PC-9 (cell line): ENCODE data around the gene ACTR3C. TPM values are rescaled to one million over a fixed set of nuclear protein-coding genes. Genes with fewer than 3 reads are reported as not detected.
A peak's percentile ranks its signal among the peaks of the same experiment; 100 is the strongest.
"Not testable (repeated sequence)": the region's sequence is repeated elsewhere in the genome, so short reads cannot be mapped to it uniquely, and the experiment has no call there.

Experiments
- BruUV-seq: library from RNA; stranded (reverse); fragments of 400-500 nt; replicated peaks from 2 replicates; lab custom pipeline; 2021; lab: Mats Ljungman, UMichigan
- CTCF ChIA-PET: fragments of 300-600 bp; sonication (Branson Sonifier 250); formaldehyde crosslinking; loops from one replicate; lab custom pipeline; 2022; ENCODE audit warnings: antibody characterized with exemption; lab: Charles Lee
- POLR2A ChIA-PET: fragments of 300-600 bp; sonication (Branson Sonifier 250); formaldehyde crosslinking; loops from one replicate; lab custom pipeline; 2022; ENCODE audit warnings: antibody characterized with exemption; ENCODE audit not compliant: unreplicated experiment; lab: Charles Lee
- DNase-seq, 2 experiments: peaks; one replicate each; pipeline versions ENCODE4 v3.0.0 to v3.0.0-alpha.2; 2015 to 2022; ENCODE audit warnings: mixed read lengths in 1 of 2
- H2AFZ ChIP-seq: fragments of 200-600 bp; sonication (generic); 2 replicates; pipeline ENCODE4 v1.8.1; 2017; ENCODE audit warnings: antibody characterized with exemption
- H3F3A ChIP-seq: fragments of 200-600 bp; sonication (generic); 2 replicates; pipeline ENCODE4 v1.8.1; 2017; ENCODE audit warnings: antibody characterized with exemption, mild to moderate bottlenecking, low read depth; ENCODE audit not compliant: insufficient read depth
- H3K27ac ChIP-seq: fragments of 200-600 bp; sonication (generic); 2 replicates; pipeline ENCODE4 v1.6.1; 2016; ENCODE audit warnings: mixed run types
- H3K27me3 ChIP-seq: fragments of 200-600 bp; sonication (generic); 2 replicates; pipeline ENCODE4 v1.6.1; 2016; ENCODE audit warnings: low read depth, mixed run types; ENCODE audit not compliant: insufficient read depth
- H3K36me3 ChIP-seq: fragments of 200-600 bp; sonication (generic); 2 replicates; pipeline ENCODE4 v1.6.1; 2016; ENCODE audit warnings: low read depth, mixed run types
- H3K4me1 ChIP-seq: fragments of 200-600 bp; sonication (generic); replicated peaks from 2 replicates; pipeline ENCODE4 v1.6.1; 2016; ENCODE audit warnings: mixed run types; ENCODE audit not compliant: insufficient read depth
- H3K4me2 ChIP-seq: fragments of 200-600 bp; sonication (generic); 2 replicates; pipeline ENCODE4 v1.6.1; 2017; ENCODE audit warnings: mixed run types
- H3K4me3 ChIP-seq: fragments of 200-600 bp; sonication (generic); 2 replicates; pipeline ENCODE4 v1.6.1; 2016; ENCODE audit warnings: mixed run types
- H3K79me2 ChIP-seq: fragments of 200-600 bp; sonication (generic); 2 replicates; pipeline ENCODE4 v1.6.1; 2017; ENCODE audit warnings: low read depth, mixed run types
- H3K9me2 ChIP-seq: fragments of 200-600 bp; sonication (generic); 2 replicates; pipeline ENCODE4 v1.8.1; 2017; ENCODE audit warnings: mild to moderate bottlenecking; ENCODE audit not compliant: insufficient read depth
- H3K9me3 ChIP-seq: fragments of 200-600 bp; sonication (generic); 2 replicates; pipeline ENCODE4 v1.8.1; 2016; ENCODE audit warnings: low read depth; ENCODE audit not compliant: insufficient read depth
- H4K20me1 ChIP-seq: fragments of 200-600 bp; sonication (generic); 2 replicates; pipeline ENCODE4 v1.8.1; 2017; ENCODE audit not compliant: insufficient read depth
- CTCF ChIP-seq: fragments of 200-600 bp; sonication (generic); conservative IDR thresholded peaks from 2 replicates; pipeline ENCODE4 v1.6.1; 2017; ENCODE audit warnings: mixed run types, antibody characterized with exemption, mild to moderate bottlenecking, moderate library complexity
- EZH2 ChIP-seq: fragments of 200-600 bp; sonication (generic); IDR thresholded peaks from 2 replicates; pipeline ENCODE4 v1.8.0; 2017; ENCODE audit warnings: antibody characterized with exemption, low read depth
- intact Hi-C: fragments of 100-400 bp; cut with micrococcal nuclease; formaldehyde crosslinking; loops from one replicate; pipeline ENCODE4 v1.10.0; 2022; ENCODE audit not compliant: unreplicated experiment
- total RNA-seq: library from RNA; stranded (reverse); gene quantifications from 2 replicates; pipeline ENCODE4 v1.2.3, GENCODE V29; 2021

ACTR3C gene
- total RNA-seq, 1 experiment from 2014 or later: 34.5 TPM

- Histone ChIP-seq H3K36me3 (peaks cover 47% of the 10 kb centered on the region), H2AFZ (peak overlapping the region; percentile 99)
- no TSS peak for BruUV-seq
These were observed 1.1 kb downstream of the ACTR3C start for GRCh38 chr7:150322114-150322832.

GRCh38 chr7:150321788-150322113 lies 1.6 kb downstream of the ACTR3C start:
- no peaks in the 10 kb centered on the region for H3K9me2 ChIP-seq
- peak overlapping the region; percentile 92 for H3K4me2 ChIP-seq
- H3F3A ChIP-seq: peaks cover 37% of the 10 kb centered on the region
- peaks cover 41% of the 10 kb centered on the region for H3K36me3 ChIP-seq
- intact Hi-C loops: loop anchor here (1.0 to 5.0 kb wide), 5 partner anchors 13 to 791 kb away; partner anchors contain the start of genes ABCB8 and REPIN1
- H3K27ac ChIP-seq: peak overlapping the region; percentile 83
- peaks cover 54% of the 10 kb centered on the region for H3K4me1 ChIP-seq
- H3K79me2 ChIP-seq: peaks cover 92% of the 10 kb centered on the region
- CTCF ChIA-PET: no interaction called here
- no TSS peak for BruUV-seq
- H3K4me3 ChIP-seq: peak overlapping the region; percentile 98
- peak in 1 of 2 experiments; percentile 8 for DNase-seq
- TF ChIP-seq EZH2 (no peak), CTCF (no peak)
- POLR2A ChIA-PET: interaction anchor here (0.7 kb wide), 1 partner anchor 8 kb away, joined by 3 read pairs; no protein-coding TSS in a partner anchor
- H3K9me3 ChIP-seq: no peaks in the 10 kb centered on the region
- no peaks in the 10 kb centered on the region for H3K27me3 ChIP-seq
- no peaks in the 10 kb centered on the region for H4K20me1 ChIP-seq
- no peak overlapping the region for H2AFZ ChIP-seq

More at GRCh38 chr7:150322114-150322832, 1.1 kb downstream of the ACTR3C start:
- Histone ChIP-seq H4K20me1 (no peaks in the 10 kb centered on the region), H3F3A (peaks cover 37% of the 10 kb centered on the region), H3K4me1 (peaks cover 54% of the 10 kb centered on the region), H3K9me3 (no peaks in the 10 kb centered on the region), H3K79me2 (peaks cover 92% of the 10 kb centered on the region), H3K27me3 (no peaks in the 10 kb centered on the region), H3K27ac (peak overlapping the region; percentile 83), H3K4me2 (peak overlapping the region; percentile 92), H3K9me2 (no peaks in the 10 kb centered on the region), H3K4me3 (peak overlapping the region; percentile 98)
- ChIA-PET CTCF (no interaction called here), POLR2A (interaction anchor here (0.6 to 0.7 kb wide), 3 partner anchors 9 to 1128 kb away, joined by 3 to 6 read pairs (median 5); no protein-coding TSS in a partner anchor)
- intact Hi-C loops: loop anchor here (1.0 to 5.0 kb wide), 5 partner anchors 14 to 790 kb away; partner anchors contain the start of genes ABCB8 and REPIN1
- DNase-seq: peak; percentile 31 to 58
- TF ChIP-seq EZH2: no peak
- no peak for TF ChIP-seq CTCF

GRCh38 chr7:150317748-150318444 lies 5.4 kb downstream of the ACTR3C start:
- Histone ChIP-seq H2AFZ (no peak overlapping the region), H4K20me1 (no peaks in the 10 kb centered on the region), H3K4me1 (peaks cover 61% of the 10 kb centered on the region), H3F3A (peaks cover 56% of the 10 kb centered on the region), H3K4me3 (no peak overlapping the region), H3K27me3 (no peaks in the 10 kb centered on the region), H3K36me3 (peaks cover 33% of the 10 kb centered on the region; the same call in 1 of the 2 replicates), H3K4me2 (no peak overlapping the region), H3K9me2 (no peaks in the 10 kb centered on the region), H3K27ac (no peak overlapping the region), H3K79me2 (peaks cover 72% of the 10 kb centered on the region), H3K9me3 (no peaks in the 10 kb centered on the region)
- POLR2A ChIA-PET: no interaction called here
- DNase-seq: no peak
- intact Hi-C loops: no loop called here
- BruUV-seq: no TSS peak
- CTCF ChIA-PET: interaction anchor here (0.6 kb wide), 1 partner anchor 983 kb away, joined by 4 read pairs; no protein-coding TSS in a partner anchor
- TF ChIP-seq CTCF: no peak
- no peak for TF ChIP-seq EZH2

GRCh38 chr7:150316987-150317386 lies 6.4 kb downstream of the ACTR3C start:
- H3K4me1 ChIP-seq: peaks cover 64% of the 10 kb centered on the region
- BruUV-seq, POLR2A ChIA-PET: not testable (repeated sequence)

More at GRCh38 chr7:150316987-150317386, 6.4 kb downstream of the ACTR3C start:
- intact Hi-C loops, H3K9me3 ChIP-seq, CTCF ChIA-PET, H3K27ac ChIP-seq, H3K9me2 ChIP-seq, H3K4me3 ChIP-seq, H2AFZ ChIP-seq, H4K20me1 ChIP-seq, H3K27me3 ChIP-seq, H3K4me2 ChIP-seq: not testable (repeated sequence)
- Histone ChIP-seq H3F3A (peaks cover 48% of the 10 kb centered on the region), H3K79me2 (peaks cover 67% of the 10 kb centered on the region), H3K36me3 (peaks cover 33% of the 10 kb centered on the region; the same call in 1 of the 2 replicates)
- peak in 1 of 2 experiments; percentile 19 for DNase-seq
